Testis (tissue), 2 donors: ENCODE measurements around the gene TPSG1.
"Not testable (repeated sequence)": the region's sequence is repeated elsewhere in the genome, so short reads cannot be mapped to it uniquely, and the experiment has no call there.

Experiments used
- CTCF ChIP-seq, 3 experiments: fragments of 450-650 bp in 2 of 3; fragments of 200-600 bp in 1 of 3; sonication (generic) in 1 of 3; IDR thresholded peaks; one replicate each; pipeline ENCODE4 v1.5.1; 2016 to 2019; ENCODE audit warnings: antibody characterized with exemption in 3 of 3, mild to moderate bottlenecking in 2 of 3, moderate library complexity in 1 of 3
- POLR2A ChIP-seq: fragments of 450-650 bp; IDR thresholded peaks from one replicate; pipeline ENCODE4 v1.6.1; 2017; ENCODE audit warnings: antibody characterized with exemption, mild to moderate bottlenecking, moderate library complexity

GRCh38 chr16:1239575-1239974 lies 14.5 kb upstream of the TPSG1 start:
- TF ChIP-seq CTCF (IDR thresholded peaks at IDR 0.05); POLR2A: not testable (repeated sequence)
